GM18498 (cell line): Measurements from ENCODE around the gene SHH.
"Not testable (repeated sequence)": the region's sequence is repeated elsewhere in the genome, so short reads cannot be mapped to it uniquely, and the experiment has no call there.

Source experiments
- ATAC-seq: cut with Tn5 transposase; IDR thresholded peaks from one replicate; pipeline ENCODE4 v1.9.1; 2021; ENCODE audit warnings: mild to moderate bottlenecking, moderate library complexity; ENCODE audit not compliant: unreplicated experiment

The SHH gene

DNA sequence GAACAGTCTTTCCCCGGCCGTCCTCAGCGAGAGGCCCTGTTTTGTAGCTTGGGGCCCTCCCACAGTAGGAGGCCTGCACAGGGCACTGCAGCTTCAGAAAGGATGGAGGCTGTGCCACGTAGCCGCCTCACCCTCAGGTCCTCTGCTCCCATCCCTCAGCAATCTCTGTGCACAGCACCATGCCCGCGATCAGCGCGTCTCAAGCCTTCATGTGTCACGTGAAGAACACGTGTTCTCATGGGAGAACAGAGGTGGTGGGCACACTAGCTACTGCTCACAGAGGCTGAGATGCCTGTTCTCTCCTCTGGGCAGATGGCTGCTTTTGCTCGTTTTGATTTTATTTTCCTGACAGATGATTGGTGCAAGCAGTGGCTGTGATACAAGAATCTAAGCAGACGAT lies 8.5 kb upstream of the SHH start:
- ATAC-seq = no peak

GRCh38 chr7:155820246-155820645 lies 8.0 kb upstream of the SHH start:
- ATAC-seq = no peak

DNA sequence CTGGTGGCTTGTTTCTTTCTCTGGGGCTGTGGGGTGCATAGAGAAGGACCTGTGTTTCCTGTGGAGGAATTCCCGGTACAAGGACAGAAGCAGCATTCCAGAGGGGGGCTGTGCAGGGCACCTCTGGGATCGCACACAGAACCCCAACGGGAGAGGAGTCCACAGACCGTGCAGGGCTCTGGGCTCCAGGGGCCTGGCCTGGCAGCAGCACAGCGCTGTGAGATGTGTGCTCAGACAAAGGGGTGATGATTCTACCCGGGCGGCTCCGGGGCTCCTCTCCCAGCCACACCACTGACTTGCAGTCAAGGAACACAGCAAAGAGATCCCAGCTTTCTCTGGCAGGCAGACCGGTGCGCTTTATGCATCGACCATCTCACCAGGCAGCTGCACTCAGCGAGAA lies 6.9 kb upstream of the SHH start:
- no peak for ATAC-seq

DNA sequence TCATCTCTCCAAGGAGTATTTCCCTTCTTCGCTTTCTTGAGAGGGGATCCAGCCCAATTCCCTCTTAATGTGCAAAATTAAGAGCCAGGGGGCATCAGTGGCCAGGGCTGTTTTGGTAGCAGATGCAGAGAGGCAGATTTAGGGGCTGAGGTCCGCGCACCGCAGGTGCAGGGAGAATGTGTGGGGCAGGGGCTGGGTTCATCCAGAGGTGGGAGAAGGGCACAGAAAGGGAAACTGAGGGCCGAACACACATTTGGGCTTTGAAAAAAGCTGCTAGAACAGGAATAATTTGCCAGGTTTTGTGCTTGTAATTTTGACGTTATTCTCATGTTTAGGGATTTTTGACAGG lies 6.5 kb upstream of the SHH start:
- ATAC-seq = no peak

DNA sequence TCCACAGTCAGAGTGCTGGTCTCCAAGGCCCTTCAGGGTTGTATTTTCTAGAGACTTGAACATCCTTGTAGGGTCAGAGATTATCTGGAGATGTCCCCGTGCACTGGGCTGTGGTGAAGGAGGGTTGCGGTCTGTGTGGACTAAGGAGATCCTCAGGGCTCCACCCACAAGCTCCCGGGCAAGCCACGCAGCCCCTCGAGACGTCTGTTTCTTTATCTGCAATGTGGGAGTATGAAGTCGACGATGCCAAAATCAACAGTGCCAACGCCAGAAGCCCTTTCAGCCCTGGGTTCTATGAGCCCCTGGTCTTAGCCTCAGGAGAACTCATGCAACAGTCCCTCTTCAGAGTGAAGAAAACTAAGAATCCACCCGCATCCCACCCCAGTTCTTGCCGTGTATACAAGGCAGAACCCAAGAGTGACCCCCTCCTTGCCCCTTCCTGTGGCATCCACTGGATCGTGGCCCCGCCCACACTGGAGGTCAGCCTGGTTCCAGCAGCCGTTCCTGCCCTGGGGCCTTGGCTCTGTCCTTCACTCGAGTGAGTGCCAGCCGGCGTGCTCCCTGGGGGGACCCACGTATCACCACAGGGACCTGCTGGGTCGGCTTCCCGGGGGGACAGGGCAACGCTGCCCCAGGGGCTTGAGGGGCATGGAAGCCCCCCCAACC lies 6.0 kb upstream of the SHH start:
- no peak for ATAC-seq

GRCh38 chr7:155817515-155817914 lies 5.3 kb upstream of the SHH start:
- ATAC-seq = not testable (repeated sequence)

- ATAC-seq = no peak
Measured at GRCh38 chr7:155816996-155817395, 4.7 kb upstream of the SHH start.

DNA sequence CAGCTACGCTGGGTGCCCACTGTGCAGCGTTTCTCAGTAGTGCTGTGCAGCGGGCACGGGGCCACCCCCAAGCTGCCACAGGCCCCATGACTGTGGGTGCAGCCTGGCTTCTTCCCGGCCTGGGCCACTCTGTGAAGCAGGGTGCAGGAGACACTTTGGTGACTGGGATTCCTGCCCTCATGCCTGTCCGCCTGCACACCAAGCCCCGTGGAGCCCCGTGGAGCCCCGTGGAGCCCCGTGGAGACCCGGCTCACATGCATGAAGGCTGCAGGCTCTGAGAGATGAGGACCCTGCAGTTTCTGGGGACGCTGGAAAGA lies 3.9 kb upstream of the SHH start:
- ATAC-seq = no peak

- ATAC-seq = peak; percentile 89
Measured at GRCh38 chr7:155815332-155816191, 3.3 kb upstream of the SHH start.

DNA sequence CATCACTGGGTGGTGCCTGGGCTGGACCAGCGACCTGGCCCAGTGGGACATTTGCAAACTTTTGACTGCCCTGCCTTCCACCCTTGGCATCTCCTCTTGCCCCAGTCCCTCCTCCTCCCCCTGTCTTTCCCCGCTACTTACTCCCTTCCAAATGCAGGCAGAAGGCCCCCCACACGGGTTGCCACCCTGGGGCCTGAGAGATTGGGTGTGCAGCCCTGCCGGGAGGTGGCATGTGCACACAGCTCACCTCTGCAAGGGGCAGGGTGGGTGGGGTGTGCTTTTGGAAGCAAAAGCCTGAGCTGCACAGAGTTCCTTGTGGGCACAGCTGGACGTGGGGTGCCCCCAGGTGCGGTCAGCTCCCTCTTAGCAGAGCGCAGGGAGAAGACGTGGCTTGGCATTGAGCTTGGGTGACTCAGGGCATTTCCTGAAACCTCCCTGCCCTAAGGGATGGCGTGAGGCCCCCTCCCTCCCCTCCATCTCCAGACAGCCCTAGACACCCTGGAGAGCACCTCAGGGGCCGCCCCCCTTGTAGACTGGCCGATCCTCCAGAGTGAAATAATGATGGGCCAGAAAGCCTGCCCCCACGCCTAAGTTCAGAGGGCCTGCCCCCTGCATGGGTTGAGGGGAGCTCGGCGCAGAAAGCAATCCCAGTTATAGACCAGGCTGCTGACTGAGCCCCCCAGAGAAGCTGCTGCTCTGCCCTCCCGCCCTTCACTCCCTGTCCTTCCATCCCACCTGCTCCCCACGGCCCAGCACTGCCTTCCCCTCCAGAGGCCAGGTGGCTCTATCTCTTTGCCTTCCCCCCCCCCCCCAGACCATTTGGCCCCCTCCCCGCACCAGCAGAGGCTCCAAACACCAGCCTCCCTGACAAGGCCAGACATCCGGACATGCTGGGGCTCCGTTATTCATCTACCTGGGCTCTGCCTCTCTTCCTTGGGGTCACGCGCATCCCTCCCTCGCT lies 2.3 kb upstream of the SHH start:
- ATAC-seq = no peak

GRCh38 chr7:155813546-155814315 lies 1.5 kb upstream of the SHH start:
- ATAC-seq = no peak

GRCh38 chr7:155813125-155813524 lies 862 bp upstream of the SHH start:
- no peak for ATAC-seq

GRCh38 chr7:155811560-155811894 lies 736 bp downstream of the SHH start:
- no peak for ATAC-seq

GRCh38 chr7:155810770-155811559 lies 1.3 kb downstream of the SHH start:
- no peak for ATAC-seq

DNA sequence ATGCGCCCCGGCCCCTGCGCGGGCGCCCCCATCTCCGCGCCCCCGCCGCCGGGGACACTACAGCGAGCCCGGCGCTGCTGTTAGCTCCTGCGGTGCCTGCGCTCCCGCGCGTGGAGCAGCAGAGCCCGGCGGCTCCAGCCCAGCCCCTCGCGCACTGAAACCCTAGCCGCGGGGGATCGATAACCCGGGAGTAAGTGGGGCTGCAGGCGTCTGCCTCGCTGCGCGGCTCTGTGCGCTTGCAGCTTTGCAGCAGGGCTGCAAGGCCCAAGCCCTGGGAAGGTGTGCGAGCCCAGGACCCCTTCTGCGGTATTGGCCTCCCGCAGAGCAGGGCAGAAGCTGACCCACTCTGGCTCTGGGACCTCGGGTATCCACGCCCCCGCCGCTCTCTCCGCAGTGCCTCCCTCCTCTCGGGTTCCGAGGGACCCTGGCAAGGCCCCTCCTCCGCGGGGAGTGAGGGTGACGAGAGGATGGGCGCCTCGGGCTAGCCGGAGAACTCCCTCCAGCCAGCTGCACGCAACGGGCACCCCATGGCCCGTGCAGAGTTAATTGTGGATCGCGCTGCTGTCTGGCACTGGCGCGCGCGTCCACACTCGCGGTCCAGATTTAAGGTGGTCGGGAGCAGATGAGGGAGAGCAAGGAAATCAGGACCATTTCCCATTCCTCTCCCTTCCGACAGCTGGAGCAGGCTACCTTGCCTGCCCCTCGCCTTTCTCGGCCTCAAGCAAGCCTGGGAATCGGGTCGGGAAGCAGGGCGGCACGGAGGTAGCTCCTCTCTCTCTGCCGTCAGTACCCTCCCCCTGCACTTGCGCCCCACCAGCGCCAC lies 2.1 kb downstream of the SHH start:
- ATAC-seq = no peak

DNA sequence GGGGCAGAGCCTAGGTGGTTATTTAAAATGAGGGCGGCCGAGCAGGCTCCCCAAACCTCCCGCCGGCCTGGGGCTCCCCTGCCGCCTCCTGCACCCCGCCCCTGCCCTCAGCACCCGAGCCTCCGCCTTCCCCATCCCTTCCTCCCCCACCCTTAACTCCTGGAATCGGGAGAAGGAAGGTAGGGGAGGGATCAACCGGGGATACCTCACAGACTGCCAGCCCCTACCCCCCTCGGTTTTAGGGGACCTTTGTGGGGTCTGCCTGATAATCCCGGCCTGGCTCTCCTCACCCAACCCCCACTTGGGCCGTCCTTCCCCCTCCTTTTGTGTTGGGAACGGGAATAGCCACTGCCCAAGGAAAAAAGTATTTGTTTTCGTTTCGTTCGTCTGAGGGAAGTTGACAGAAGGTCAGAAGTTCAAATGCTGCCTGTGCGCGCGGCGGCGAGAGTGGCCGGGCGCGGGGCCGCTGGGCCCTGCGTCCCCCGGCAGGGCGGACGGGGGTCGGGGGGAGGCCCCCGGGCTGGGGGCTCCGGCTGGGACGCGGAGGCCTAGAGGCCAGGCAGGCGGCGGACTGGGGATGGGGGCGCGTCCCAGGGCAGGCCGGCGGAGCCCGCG lies 2.8 kb downstream of the SHH start:
- no peak for ATAC-seq

DNA sequence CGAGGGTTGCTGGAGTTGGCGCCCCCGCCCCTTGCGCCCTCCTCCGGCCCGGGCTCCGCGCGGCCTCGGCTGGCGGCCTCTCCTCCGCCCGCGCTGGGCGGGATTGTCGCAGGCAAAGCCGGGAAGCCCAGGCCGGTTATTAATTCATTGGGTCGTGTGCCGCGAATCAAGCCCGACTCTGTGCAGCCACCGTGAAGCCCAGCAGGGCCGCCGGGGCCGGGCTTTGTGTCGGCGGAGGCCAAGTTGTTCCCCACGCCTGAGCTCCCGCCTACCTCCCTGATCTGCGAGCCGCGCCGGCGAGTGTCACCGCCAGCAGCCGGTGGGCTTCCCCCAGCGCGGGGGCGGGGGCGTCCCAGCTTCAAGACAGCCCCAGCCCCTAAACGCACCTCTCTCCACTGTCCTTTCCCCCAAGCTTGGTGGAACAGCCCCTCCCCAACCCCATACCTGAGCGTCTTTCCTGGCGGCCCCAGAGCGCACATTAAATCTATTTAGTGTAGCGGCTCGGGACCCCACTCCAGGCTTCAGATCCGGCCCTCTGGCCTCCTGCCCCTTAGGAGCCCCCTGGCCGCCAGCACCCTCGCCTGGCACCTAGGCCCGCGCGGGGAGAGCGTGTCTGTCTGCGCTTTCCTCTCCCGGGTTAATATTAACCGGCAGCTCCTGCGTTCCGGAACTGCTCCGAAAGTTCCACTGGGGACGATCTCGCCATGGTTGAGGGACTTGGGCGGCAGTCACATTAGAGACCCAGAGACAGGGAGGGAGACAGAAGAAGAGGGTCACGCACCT lies 3.5 kb downstream of the SHH start:
- no peak for ATAC-seq
